Hematopoietic multipotent progenitor cell treated with erythropoietin and hydrocortisone succinate and interleukin-3 and kit ligand, for 8 days (in vitro differentiated cells): ENCODE results near the gene PAPSS1.
A peak's percentile ranks its signal among the peaks of the same experiment; 100 is the strongest.
"Not testable (repeated sequence)": the region's sequence is repeated elsewhere in the genome, so short reads cannot be mapped to it uniquely, and the experiment has no call there.

Experiments
- DNase-seq: peaks from one replicate; pipeline ENCODE4 v3.0.0-alpha.2; 2015

Gene PAPSS1

GRCh38 chr4:107725281-107725859, 5.3 kb upstream of the PAPSS1 start:
- no peak for DNase-seq

GRCh38 chr4:107723331-107723730, 3.3 kb upstream of the PAPSS1 start:
- not testable (repeated sequence) for DNase-seq

- DNase-seq, result peak; percentile 14
Measured at GRCh38 chr4:107721436-107722100, 1.5 kb upstream of the PAPSS1 start.

- peak; percentile 29 for DNase-seq
Measured at GRCh38 chr4:107719207-107719921, 670 bp downstream of the PAPSS1 start.

- DNase-seq, result no peak
Measured at GRCh38 chr4:107718351-107718965, 1.6 kb downstream of the PAPSS1 start.

GRCh38 chr4:107714256-107714655, 5.8 kb downstream of the PAPSS1 start:
- no peak for DNase-seq

GRCh38 chr4:107712236-107712635, 7.8 kb downstream of the PAPSS1 start:
- DNase-seq, result no peak

- DNase-seq, result peak; percentile 34
Measured at GRCh38 chr4:107711831-107712230, 8.2 kb downstream of the PAPSS1 start.

- no peak for DNase-seq
Measured at GRCh38 chr4:107710493-107711459, 9.3 kb downstream of the PAPSS1 start.

GRCh38 chr4:107709916-107710315, 10.1 kb downstream of the PAPSS1 start:
- no peak for DNase-seq

GRCh38 chr4:107708225-107708624, 11.8 kb downstream of the PAPSS1 start:
- DNase-seq, result no peak

- DNase-seq, result no peak
Measured at GRCh38 chr4:107705742-107706556, 14.1 kb downstream of the PAPSS1 start.

GRCh38 chr4:107701565-107701964, 18.5 kb downstream of the PAPSS1 start:
- DNase-seq, result no peak

- no peak for DNase-seq
Measured at GRCh38 chr4:107699466-107700206, 20.4 kb downstream of the PAPSS1 start.

- not testable (repeated sequence) for DNase-seq
Measured at GRCh38 chr4:107696187-107696586, 23.8 kb downstream of the PAPSS1 start.

- DNase-seq, result peak; percentile 20
Measured at GRCh38 chr4:107693132-107693531, 26.9 kb downstream of the PAPSS1 start.

- no peak for DNase-seq
Measured at GRCh38 chr4:107692202-107692601, 27.8 kb downstream of the PAPSS1 start.

- no peak for DNase-seq
Measured at GRCh38 chr4:107691378-107691777, 28.7 kb downstream of the PAPSS1 start.

GRCh38 chr4:107689912-107690587, 30.0 kb downstream of the PAPSS1 start:
- no peak for DNase-seq

GRCh38 chr4:107688421-107688820, 31.6 kb downstream of the PAPSS1 start:
- no peak for DNase-seq
